ENCODE results near the gene TYMS.

TYMS gene

DNA sequence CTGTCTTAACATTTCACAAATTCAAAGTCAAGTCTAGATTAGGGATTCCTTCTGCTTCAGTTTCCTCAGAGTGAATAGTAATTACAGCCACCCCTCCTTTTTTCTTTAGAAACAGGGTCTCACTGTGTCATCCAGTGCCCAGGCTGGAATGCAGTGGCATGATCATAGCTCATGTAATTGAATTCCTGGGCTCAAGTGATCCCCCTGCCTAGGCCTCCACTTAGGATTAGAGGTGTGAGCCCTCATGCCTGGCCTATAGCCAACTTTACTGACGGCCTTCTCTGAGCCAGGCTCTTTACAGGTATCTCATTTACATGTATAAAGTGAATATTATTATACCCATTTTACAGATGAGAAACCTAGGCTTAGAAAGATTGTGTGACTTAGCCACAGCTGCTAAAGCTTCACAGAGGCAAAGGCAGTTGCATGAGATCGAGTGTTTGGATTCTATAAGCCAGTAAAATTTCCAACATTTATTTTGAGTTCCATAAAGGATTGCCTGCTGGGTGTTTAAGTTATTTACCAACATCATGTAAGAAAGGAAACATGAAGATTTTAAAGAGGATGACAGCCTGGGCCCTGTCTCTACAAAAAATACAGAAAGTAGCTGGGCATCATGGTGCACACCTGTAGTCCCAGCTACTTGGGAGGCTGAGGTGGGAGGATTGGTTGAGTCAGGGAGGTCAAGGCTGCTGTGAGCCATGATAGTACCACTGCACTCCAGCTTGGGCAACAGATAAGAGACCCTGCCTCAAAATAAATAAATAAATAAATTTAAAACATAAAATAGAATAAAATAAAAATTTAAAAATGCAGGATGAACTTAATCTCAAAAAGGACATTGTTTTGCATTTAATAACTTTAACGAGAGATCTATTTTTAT, 53.2 kb downstream of the TYMS start:
- FAIRE-seq, result no peak
- no peak for DNase-seq (ENCODE audit: low spot score)

DNA sequence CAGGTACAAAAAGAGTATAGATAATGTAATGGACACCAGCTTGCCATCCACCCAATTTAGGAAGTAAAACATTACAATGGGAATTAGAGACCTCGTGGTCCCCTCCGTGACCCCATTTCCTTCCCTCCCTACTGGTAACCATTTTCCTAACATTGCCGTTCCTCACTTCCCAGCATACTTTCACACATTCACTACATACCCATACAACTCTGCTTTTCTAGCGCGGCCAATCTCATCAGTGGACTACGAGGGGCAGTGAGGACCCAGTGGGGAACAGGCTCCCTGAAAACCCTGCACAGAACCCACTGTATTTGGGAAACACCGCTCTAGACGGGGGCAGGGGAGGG, 53.8 kb downstream of the TYMS start:
- no peak for FAIRE-seq
- no peak for DNase-seq (ENCODE audit: low spot score)

DNA sequence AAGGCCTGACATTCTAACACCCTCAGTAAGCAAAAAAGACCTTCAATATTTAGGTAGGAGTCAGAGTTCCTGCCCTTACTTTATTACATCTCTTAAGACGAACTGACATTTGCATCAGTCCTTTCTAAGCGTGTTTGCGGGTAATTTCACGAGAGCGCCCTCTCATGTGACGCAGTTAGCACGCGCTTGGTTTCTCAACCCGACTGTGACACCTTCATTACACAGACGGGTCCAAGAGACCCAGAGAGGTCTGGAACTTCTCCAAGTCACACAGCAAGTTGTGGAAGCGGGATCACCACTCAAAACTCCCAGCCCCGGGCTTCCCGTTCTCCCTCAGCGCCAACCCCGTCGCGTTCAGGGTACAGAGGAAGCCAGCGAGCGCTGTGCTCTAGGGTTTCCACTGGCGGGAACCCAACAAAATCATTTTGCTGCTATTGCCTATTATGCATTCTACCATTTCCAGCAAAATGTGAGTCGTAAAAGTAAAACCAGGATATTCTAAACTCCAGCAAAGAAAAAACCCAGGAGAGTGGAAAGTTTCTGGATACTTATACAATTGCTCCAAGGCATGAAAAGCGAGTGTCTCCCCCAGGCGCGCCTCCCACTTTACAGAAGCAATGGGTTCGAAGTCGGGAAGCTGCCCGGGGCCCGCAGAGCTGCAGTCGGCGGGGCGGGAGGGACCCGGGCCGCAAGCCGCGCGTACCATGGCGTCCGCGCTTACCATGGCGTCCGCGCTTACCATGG, 54.4 kb downstream of the TYMS start:
- DNase-seq (ENCODE audit: low spot score) (peak; percentile 61), FAIRE-seq (peak; percentile 83)

DNA sequence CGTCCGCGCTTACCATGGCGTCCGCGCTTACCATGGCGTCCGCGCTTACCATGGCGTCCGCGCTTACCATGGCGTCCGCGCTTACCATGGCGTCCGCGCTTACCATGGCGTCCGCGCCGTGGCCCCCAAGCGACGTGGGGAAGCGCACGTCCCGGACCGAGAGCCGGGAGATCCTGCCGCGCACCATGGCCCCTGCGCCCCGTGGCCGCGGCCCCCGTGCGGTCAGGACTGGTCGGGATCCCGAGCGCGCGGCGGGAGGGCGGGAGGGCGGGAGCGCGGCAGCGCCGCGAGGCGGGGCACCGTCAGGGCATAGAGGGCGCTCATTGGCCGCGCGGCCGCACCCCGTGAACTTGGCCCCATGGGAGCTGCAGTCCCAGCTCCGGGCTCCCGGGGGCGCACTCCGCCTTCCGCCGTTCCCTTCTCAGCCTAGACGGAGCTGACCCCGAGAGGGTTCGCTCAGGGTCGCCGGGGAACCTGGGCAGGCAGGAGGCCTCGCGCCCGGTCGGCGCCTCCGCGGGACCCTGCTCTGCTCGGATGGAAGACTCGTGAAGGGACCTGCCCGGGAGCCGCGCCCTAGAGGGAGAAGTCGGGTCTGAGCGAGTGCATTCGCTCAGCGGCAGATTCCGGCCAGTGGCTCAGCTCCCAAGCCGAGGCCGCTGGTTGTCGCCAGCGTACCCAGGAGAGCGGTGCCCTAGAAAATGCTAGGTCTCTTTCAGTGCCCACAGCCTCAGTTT, 55.1 kb downstream of the TYMS start, which contains the start of gene ENOSF1:
Gene ENOSF1 (minus strand): TSS at position 230 of the 734 bp plus-strand sequence. CDS start 43 bp downstream, at position 187.
- FAIRE-seq, result no peak
- DNase-seq (ENCODE audit: low spot score), result peak; percentile 90

DNA sequence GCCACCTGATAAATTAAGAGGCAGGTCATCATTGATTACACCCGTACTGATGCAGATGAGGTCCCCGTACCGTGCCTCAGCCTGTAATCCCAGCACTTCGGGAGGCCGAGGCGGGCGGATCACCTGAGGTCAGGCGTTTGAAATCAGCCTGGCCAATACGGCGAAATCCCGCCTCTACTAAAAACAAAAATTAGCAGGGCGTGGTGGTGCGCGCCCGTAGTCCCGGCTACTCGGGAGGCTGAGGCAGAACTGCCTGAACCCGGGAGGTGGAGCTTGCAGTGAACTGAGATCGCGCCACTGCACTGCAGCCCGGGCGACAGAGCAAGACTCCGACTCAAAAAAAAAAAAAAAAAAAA, 55.7 kb downstream of the TYMS start:
- FAIRE-seq (no peak), DNase-seq (ENCODE audit: low spot score) (no peak)

DNA sequence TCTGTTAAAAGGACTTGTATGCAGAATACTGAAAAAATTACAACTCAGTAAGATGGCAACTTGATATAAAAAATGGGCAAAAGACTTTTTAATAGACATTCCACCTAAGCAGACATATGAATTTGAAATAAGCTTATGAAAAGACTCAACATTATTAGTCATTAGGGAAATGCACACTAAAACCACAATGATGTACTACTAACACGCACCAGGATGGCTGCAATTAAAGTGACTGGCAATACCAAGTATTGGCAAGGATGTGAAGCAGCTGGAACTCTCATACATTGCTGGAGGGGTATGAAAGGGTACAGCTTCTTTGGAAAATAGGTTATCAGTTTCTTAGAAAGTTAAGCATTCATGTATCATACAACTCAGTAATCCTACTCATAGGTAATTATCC, 58.2 kb downstream of the TYMS start:
- FAIRE-seq (peak; percentile 65), DNase-seq (ENCODE audit: low spot score) (no peak)

DNA sequence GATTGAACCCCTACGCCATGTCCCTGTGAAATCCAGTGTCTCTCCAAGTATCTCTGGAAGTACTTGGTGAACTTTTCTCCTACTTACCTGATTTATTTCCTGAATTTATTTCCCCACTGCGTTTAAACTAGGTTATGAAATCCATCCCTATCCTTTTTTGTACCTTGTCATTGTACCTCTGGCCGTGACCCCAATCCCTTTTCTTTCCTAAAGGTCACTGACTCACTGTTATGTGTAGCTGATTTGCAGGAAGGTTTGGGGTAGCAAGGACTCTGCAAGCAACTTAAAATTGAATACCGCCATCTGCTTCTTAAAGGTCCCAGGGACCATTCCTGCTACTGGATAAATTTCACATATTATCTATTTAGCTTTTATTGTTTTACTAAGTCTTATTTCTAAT, 59.5 kb downstream of the TYMS start:
- no peak for FAIRE-seq
- no peak for DNase-seq (ENCODE audit: low spot score)

All from urothelium cell line (cell line).